Umbilical cord (tissue), 2 donors: Measurements from ENCODE around the gene FIBCD1. TPM values are rescaled to one million over a fixed set of nuclear protein-coding genes. Genes with fewer than 3 reads are reported as not detected.
"Not testable (repeated sequence)": the region's sequence is repeated elsewhere in the genome, so short reads cannot be mapped to it uniquely, and the experiment has no call there.

Source experiments
- DNase-seq: peaks from one replicate; pipeline ENCODE4 v3.0.0-alpha.2; 2015; ENCODE audit warnings: low spot score
- total RNA-seq: library from RNA; depleted of rRNA; stranded (reverse); fragments of >200 nt; gene quantifications from one replicate; pipeline ENCODE4 v1.2.3, GENCODE V29; 2014; ENCODE audit warnings: low replicate concordance; ENCODE audit not compliant: insufficient read depth

The FIBCD1 gene
- total RNA-seq, 1 donor from 2014 or later: 1.9 TPM

DNA sequence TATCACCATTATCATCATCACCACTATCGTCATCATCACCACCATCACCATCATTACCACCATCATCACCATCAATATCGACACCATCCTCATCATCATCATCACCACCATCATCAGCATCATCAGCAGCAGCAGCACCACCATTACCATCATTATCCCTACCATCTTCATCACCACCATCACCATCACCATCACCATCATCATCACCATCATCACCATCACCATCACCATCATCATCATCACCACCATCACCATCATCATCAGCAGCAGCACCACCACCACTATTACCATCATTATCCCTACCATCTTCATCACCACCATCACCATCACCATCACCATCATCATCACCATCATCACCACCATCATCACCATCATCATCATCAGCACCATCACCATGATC is 15.9 kb upstream of the FIBCD1 start:
- DNase-seq: not testable (repeated sequence)

DNA sequence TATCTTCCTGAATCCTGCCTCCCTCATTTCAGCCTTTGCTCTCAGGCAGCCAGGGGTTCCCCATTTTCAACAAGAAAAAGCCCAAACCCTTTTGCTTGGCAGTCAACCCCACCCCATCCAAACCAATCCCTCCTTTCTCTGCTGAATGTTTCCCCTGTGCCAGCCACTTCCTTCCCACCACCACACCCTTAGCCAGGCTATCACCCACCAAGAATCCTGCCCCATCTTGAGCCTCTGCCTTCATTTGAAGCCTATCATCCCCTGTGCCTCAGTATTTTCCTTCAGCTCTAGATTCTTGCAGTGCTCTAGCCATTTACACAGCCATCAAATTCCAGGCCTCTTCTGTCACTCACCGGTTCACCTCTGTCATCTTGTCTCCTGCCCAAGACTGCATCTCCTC is 15.3 kb upstream of the FIBCD1 start:
- no peak for DNase-seq

GRCh38 chr9:130952065-130952762 is 13.2 kb upstream of the FIBCD1 start:
- DNase-seq: no peak

DNA sequence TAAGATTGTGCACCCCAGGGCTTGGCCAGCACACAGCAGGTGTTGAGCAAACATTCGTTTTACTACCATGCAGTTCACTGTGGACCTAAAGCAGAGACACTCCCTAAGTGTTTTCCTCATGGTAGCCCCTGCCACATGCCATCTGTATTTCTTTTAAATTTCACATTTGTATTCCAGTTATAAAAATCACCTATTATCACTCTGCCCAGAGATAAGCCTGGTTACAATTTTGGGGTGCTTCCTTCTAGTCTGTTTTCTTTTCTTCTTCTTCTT is 10.9 kb upstream of the FIBCD1 start:
- no peak for DNase-seq

- DNase-seq: no peak
Measured at GRCh38 chr9:130949188-130950038, 10.4 kb upstream of the FIBCD1 start.

DNA sequence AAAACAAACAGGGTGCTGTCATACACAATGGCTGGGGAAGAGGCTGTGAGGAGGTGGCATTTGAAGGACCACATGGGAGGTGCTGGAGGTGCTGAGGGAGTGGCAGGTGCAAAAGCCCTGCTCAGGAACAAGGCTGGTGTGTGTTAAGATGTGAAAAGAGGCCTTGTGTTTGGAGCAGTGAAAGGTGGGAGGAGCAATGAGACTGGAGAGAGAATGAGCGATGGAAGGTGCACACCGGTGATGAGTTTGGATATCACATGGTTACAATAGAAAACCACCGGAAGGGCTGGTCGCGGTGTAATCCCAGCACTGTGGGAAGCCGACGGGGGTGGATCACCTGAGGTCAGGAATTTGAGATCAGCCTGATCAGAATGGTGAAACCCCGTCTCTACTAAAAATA is 9.2 kb upstream of the FIBCD1 start:
- DNase-seq: no peak

DNA sequence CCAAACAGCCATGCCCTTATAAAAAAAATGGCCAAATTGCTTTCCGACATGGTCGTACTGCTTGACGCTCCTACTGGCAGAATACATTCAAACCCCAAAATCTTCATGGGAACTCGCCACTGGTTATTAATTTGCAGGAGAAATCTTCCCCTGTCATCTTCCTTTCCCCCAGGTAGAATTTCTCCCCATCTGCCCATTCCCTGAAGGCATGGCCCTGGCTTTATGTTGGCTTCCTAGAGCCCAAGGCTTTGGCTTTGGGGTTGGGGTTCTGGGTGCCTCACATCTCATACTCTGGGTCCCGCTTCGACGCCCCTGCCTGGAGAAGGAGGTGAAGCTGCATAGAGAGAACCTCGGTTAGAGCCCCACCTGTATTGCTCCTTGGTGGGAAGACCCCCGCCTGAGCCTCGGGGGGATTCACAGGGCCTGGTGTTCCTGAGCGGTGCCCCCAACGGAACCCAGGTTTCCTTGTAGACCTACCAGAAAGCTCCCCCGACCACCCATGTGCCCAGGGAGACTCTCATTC is 8.6 kb upstream of the FIBCD1 start:
- no peak for DNase-seq

GRCh38 chr9:130946766-130947617 is 7.9 kb upstream of the FIBCD1 start:
- no peak for DNase-seq

GRCh38 chr9:130945173-130945572 is 6.1 kb upstream of the FIBCD1 start:
- no peak for DNase-seq

GRCh38 chr9:130944510-130945058 is 5.5 kb upstream of the FIBCD1 start:
- no peak for DNase-seq

- DNase-seq: no peak
Measured at GRCh38 chr9:130943777-130944176, 4.7 kb upstream of the FIBCD1 start.

- no peak for DNase-seq
Measured at GRCh38 chr9:130943221-130943620, 4.2 kb upstream of the FIBCD1 start.

DNA sequence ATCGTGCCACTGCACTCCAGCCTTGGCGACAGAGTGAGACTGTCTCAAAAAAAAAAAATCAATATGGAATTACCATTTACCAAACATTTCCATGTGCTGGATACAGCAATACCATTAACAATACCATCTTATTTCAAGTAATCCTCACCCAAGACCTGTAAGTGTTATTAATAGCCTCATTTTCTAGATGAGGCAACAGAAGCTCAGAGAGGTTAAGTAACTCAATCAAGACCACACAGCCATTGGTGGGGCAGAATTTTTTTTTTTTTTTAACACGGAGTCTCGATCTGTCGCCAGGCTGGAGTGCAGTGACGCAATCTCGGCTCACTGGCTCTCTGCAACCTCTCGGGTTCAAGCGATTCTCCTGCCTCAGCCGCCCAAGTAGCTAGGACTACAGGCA is 3.6 kb upstream of the FIBCD1 start:
- DNase-seq: no peak

DNA sequence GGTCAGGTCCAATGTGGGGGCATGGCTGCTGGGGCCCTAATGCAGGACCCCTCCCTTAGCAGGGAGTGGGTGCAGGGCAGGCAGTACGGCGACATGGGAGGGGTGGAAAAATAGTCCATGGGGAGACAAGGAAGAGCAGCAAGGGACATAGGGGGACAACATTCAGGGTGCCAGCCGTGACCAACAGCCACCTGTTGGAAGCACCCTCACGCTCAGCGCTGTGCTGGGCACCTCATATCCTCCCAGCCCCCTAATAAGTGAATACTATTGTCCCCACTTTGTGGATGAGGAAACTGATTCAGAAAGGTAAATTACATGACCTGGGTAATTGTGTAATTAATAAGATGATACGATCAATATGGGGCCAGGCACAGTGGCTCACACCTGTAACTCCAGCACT is 3.0 kb upstream of the FIBCD1 start:
- no peak for DNase-seq

DNA sequence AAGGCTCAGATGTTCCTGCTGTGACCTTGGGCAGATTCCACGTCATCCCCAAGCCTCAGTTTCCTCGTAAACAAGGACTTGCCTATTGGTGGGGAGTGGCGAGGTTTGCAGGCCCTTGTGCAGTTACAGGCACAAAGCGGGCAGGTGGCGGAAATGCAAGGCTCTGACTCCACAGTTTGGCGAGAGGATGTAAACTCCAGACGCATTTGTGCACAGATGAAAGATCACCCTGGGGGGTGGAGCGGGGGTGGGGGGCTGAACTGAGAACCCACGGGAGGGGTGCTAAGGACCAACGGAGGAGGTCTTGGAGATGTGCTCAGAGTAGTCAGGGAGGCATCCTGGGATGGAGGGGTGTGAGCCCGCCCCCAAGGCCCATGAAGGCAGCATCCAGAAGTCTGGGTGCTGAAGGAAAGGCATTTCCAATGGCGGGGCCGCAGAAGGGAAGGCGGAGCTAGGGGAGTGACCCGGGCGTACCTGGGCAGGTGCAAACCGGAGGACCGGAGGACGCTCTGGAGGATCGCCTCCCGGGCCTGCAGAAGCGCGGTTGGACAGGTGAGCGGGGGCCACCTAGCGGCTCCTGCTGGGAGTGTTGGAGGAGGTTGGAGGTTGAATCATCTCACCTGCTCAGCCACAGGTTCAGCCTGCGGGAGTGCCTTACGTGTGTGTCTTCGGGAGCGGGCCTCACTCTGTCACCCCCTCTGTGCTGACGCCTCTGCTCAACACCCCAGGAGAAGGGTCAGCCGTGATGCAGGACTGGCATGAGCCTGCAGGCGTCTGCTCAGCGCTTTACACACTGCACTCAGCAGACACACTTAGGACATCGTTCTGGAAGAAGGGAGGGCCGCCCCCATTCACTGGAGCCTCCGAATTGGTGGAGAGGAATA is 1.9 kb upstream of the FIBCD1 start:
- peak; percentile 58 for DNase-seq

GRCh38 chr9:130940027-130940549 is 1.0 kb upstream of the FIBCD1 start:
- no peak for DNase-seq

DNA sequence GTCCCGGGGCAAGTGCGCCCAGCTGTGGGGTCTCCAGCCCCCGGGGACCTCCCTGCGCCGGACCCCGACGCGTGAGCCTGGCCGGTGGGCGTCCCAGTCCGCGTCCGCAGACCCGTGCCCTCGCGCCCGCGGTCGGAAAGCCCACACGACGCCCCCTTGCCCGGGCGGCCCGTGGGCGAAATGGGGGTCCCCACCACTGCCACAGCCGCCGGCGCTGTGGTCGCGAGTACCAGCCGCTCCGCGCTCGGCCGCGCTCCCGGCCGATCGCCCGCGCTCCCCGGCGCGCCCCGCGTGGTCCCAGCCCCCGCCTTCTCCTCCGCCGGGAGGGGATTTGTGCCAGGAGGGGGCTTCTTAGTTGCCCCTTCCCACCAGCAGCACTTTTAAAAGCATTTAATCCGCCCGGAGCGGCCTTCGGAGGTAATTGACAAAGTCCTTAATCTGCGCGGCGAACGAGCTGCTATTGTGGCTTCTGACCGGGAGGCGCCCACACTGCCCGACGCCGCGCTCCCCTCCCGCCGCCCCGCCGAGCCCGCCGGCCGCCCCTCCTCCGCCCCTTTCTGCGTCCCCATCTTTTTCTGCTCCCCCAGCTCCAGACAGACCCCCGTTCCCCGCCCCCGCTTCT is 469 bp upstream of the FIBCD1 start:
- DNase-seq: no peak

GRCh38 chr9:130938184-130938651 is 829 bp downstream of the FIBCD1 start:
- no peak for DNase-seq

GRCh38 chr9:130937146-130938076 is 1.6 kb downstream of the FIBCD1 start:
- DNase-seq: no peak
